H9 (cell line): ENCODE data around the gene COL27A1. TPM values are rescaled to one million over a fixed set of nuclear protein-coding genes. Genes with fewer than 3 reads are reported as not detected.

Experiments
- DNase-seq: peaks from one replicate; pipeline ENCODE4 v3.0.0-alpha.2; 2017
- H2AFZ ChIP-seq: one replicate; pipeline ENCODE4 v1.6.1; 2013; ENCODE audit warnings: mild to moderate bottlenecking, low read length, control low read depth, moderate library complexity
- H2AK5ac ChIP-seq: 2 replicates; pipeline ENCODE4 v1.6.1; 2013; ENCODE audit warnings: low read length, control low read depth, mixed read lengths; ENCODE audit not compliant: insufficient read length
- H2BK120ac ChIP-seq: one replicate; pipeline ENCODE4 v1.6.1; 2013; ENCODE audit warnings: low read depth, mild to moderate bottlenecking, low read length, control low read depth, inconsistent platforms; ENCODE audit not compliant: poor library complexity, severe bottlenecking
- H2BK12ac ChIP-seq: 2 replicates; pipeline ENCODE4 v1.6.1; 2013; ENCODE audit warnings: low read length, control low read depth, mixed read lengths, low read depth; ENCODE audit not compliant: insufficient read length
- H2BK15ac ChIP-seq: 2 replicates; pipeline ENCODE4 v1.6.1; 2013; ENCODE audit warnings: low read depth, low read length, control low read depth
- H2BK20ac ChIP-seq: one replicate; pipeline ENCODE4 v1.6.1; 2013; ENCODE audit warnings: low read depth, mild to moderate bottlenecking, low read length, control low read depth, inconsistent platforms; ENCODE audit not compliant: poor library complexity, severe bottlenecking
- H2BK5ac ChIP-seq: 2 replicates; pipeline ENCODE4 v1.6.1; 2013; ENCODE audit warnings: low read length, control low read depth, mixed read lengths; ENCODE audit not compliant: insufficient read length
- H3K14ac ChIP-seq: 2 replicates; pipeline ENCODE4 v1.6.1; 2013; ENCODE audit warnings: low read length, control low read depth; ENCODE audit not compliant: insufficient read depth
- H3K18ac ChIP-seq: 2 replicates; pipeline ENCODE4 v1.6.1; 2013; ENCODE audit warnings: low read depth, mild to moderate bottlenecking, mixed read lengths, low read length, control low read depth; ENCODE audit not compliant: insufficient read length
- H3K23ac ChIP-seq: 2 replicates; pipeline ENCODE4 v1.6.1; 2013; ENCODE audit warnings: low read length, control low read depth, mixed read lengths, low read depth; ENCODE audit not compliant: insufficient read length
- H3K23me2 ChIP-seq: 2 replicates; pipeline ENCODE4 v1.6.1; 2013; ENCODE audit warnings: low read depth, mild to moderate bottlenecking, mixed read lengths, low read length, control low read depth; ENCODE audit not compliant: insufficient read length, poor library complexity, severe bottlenecking
- H3K27ac ChIP-seq: 2 replicates; pipeline ENCODE4 v1.5.1; 2013; ENCODE audit warnings: low read length, control low read depth, mixed read lengths, low read depth; ENCODE audit not compliant: insufficient read length
- H3K27me3 ChIP-seq: 2 replicates; pipeline ENCODE4 v1.6.1; 2013; ENCODE audit warnings: low read length, control low read depth, inconsistent platforms; ENCODE audit not compliant: insufficient read depth
- H3K4ac ChIP-seq: 2 replicates; pipeline ENCODE4 v1.6.1; 2013; ENCODE audit warnings: low read depth, mild to moderate bottlenecking, control low read depth, inconsistent platforms, low read length, moderate library complexity
- H3K4me1 ChIP-seq: 2 replicates; pipeline ENCODE4 v1.6.1; 2013; ENCODE audit warnings: low read length, control low read depth, inconsistent platforms; ENCODE audit not compliant: insufficient read depth
- H3K4me2 ChIP-seq: 2 replicates; pipeline ENCODE4 v1.6.1; 2013; ENCODE audit warnings: low read length, control low read depth, mixed read lengths; ENCODE audit not compliant: insufficient read length, insufficient read depth
- H3K56ac ChIP-seq: 2 replicates; pipeline ENCODE4 v1.6.1; 2013; ENCODE audit warnings: low read depth, mild to moderate bottlenecking, mixed read lengths, low read length, control low read depth; ENCODE audit not compliant: insufficient read length
- H3K79me1 ChIP-seq: 2 replicates; pipeline ENCODE4 v1.6.1; 2013; ENCODE audit warnings: low read depth, mild to moderate bottlenecking, moderate library complexity, low read length, control low read depth, inconsistent platforms; ENCODE audit not compliant: insufficient read depth, poor library complexity, severe bottlenecking
- H3K79me2 ChIP-seq: 2 replicates; pipeline ENCODE4 v1.6.1; 2013; ENCODE audit warnings: low read length, control low read depth, inconsistent platforms; ENCODE audit not compliant: insufficient read depth
- H3K9ac ChIP-seq: 2 replicates; pipeline ENCODE4 v1.6.1; 2013; ENCODE audit warnings: low read length, control low read depth, mixed read lengths; ENCODE audit not compliant: insufficient read length; ENCODE audit errors: extremely low read depth
- H3K9me3 ChIP-seq: one replicate; pipeline ENCODE4 v1.6.1; 2013; ENCODE audit warnings: low read depth, low read length, inconsistent platforms; ENCODE audit not compliant: control insufficient read depth
- H3T11ph ChIP-seq: one replicate; pipeline ENCODE4 v1.6.1; 2013; ENCODE audit warnings: mild to moderate bottlenecking, low read length, control low read depth, inconsistent platforms
- H4K20me1 ChIP-seq: one replicate; pipeline ENCODE4 v1.6.1; 2013; ENCODE audit not compliant: control insufficient read depth, insufficient read length, insufficient read depth
- H4K5ac ChIP-seq: 2 replicates; pipeline ENCODE4 v1.6.1; 2013; ENCODE audit warnings: low read depth, mild to moderate bottlenecking, mixed read lengths, low read length, control low read depth; ENCODE audit not compliant: insufficient read length
- H4K8ac ChIP-seq: replicated peaks from 2 replicates; pipeline ENCODE4 v1.6.1; 2013; ENCODE audit warnings: low read length, control low read depth, mixed read lengths, low read depth; ENCODE audit not compliant: insufficient read length
- H4K91ac ChIP-seq: 2 replicates; pipeline ENCODE4 v1.6.1; 2013; ENCODE audit warnings: low read depth, mild to moderate bottlenecking, moderate library complexity, mixed read lengths, low read length, control low read depth; ENCODE audit not compliant: insufficient read length
- H3K27ac Mint-ChIP-seq, 3 experiments: 2 replicates in 2 of 3; 3 replicates in 1 of 3; pipeline ENCODE4 v1.8.0; 2020 to 2021; ENCODE audit warnings: mixed read lengths in 3 of 3, mild to moderate bottlenecking in 1 of 3, moderate library complexity in 1 of 3
- H3K27me3 Mint-ChIP-seq: 2 replicates; pipeline ENCODE4 v1.8.0; 2021; ENCODE audit warnings: low read depth, mild to moderate bottlenecking, moderate library complexity, mixed read lengths
- H3K36me3 Mint-ChIP-seq, 3 experiments: 2 replicates in 2 of 3; 3 replicates in 1 of 3; pipeline ENCODE4 v1.8.0; 2020 to 2021; ENCODE audit warnings: low read depth in 3 of 3, mixed read lengths in 3 of 3; ENCODE audit not compliant: insufficient read depth in 1 of 3
- H3K4me1 Mint-ChIP-seq, 2 experiments: 2 replicates each; pipeline ENCODE4 v1.8.0; 2020; ENCODE audit warnings: mixed read lengths in 2 of 2
- H3K4me3 Mint-ChIP-seq, 2 experiments: 2 replicates in 1 of 2; 3 replicates in 1 of 2; pipeline ENCODE4 v1.8.0; 2020 to 2021; ENCODE audit warnings: mild to moderate bottlenecking in 2 of 2, mixed read lengths in 2 of 2, moderate library complexity in 1 of 2
- H3K9me3 Mint-ChIP-seq, 2 experiments: 2 replicates in 1 of 2; 3 replicates in 1 of 2; pipeline ENCODE4 v1.8.0; 2020; ENCODE audit warnings: mild to moderate bottlenecking in 2 of 2, mixed read lengths in 2 of 2, moderate library complexity in 1 of 2
- WGBS: extraction: QIAGEN DNeasy Blood & Tissue Kit; methylation state at CpG from one replicate; pipeline ENCODE4 v1.1.7; 2013; ENCODE audit warnings: missing lambda C conversion rate, low lambda C conversion rate, mixed read lengths; ENCODE audit not compliant: insufficient read length; ENCODE audit errors: extremely low coverage; 5-methylcytosine and 5-hydroxymethylcytosine counted together
- total RNA-seq: library from RNA; stranded (reverse); gene quantifications from 2 replicates; pipeline ENCODE4 v1.2.1, GENCODE V29; 2021
- TF ChIP-seq, protein P1 (sequence below): fragments of 200-600 bp; sonication (generic); conservative IDR thresholded peaks from 3 replicates; pipeline ENCODE4 v1.8.0; 2021; ENCODE audit warnings: antibody characterized with exemption, mild to moderate bottlenecking

Gene COL27A1
- total RNA-seq, 1 experiment from 2014 or later = 17.9 TPM

DNA sequence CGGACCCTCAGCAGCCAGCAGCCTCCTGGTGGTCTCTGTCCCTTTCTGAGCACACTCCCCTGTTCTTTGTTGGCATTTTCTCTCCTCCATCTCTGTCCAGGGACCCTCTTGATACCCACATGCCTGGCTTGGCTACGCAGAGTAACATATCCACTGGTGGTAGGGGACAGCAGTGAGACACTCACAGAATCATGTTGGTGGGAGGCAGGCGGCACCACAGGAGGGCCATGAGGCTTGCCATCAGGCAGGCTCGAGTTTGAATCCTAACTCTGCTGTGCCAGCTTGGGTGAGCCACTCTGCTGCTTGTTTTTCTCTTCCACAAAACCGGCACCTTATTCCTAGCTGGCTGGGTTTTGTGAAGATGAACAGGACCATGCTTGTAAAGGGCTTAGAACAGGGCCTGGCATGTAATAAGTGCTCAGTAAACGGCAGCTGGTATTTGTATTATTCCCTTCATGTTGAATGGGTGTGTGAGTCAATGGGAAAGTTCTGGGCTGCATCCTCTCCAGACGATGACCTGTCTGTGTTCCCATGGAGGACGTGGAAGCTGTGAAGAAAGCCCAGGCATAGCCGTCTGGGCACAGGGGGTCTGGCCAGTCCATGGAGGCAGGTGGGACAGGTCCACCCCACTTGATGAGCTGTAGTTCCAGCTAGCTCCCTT, 2.3 kb downstream of the COL27A1 start:
- Histone ChIP-seq H3K18ac (no peak overlapping the region), H4K91ac (no peak overlapping the region), H2AK5ac (no peak overlapping the region), H3T11ph (no peak overlapping the region), H3K4me2 (no peak overlapping the region), H3K4ac (no peak overlapping the region), H3K56ac (no peak overlapping the region), H2BK5ac (no peak overlapping the region), H3K79me1 (no peaks in the 10 kb centered on the region), H2BK120ac (no peak overlapping the region), H4K5ac (no peak overlapping the region), H3K79me2 (no peaks in the 10 kb centered on the region; the same call in 1 of the 2 replicates), H3K9ac (no peak overlapping the region), H2BK12ac (no peak overlapping the region), H3K27me3 (peaks cover 10% of the 10 kb centered on the region), H4K8ac (no peak overlapping the region), H2AFZ (no peak overlapping the region), H3K27ac (no peak overlapping the region), H3K4me1 (no peaks in the 10 kb centered on the region), H3K23ac (no peak overlapping the region), H3K9me3 (no peaks in the 10 kb centered on the region), H4K20me1 (no peaks in the 10 kb centered on the region), H3K14ac (no peak overlapping the region; the same call in 1 of the 2 replicates), H2BK20ac (no peak overlapping the region), H3K23me2 (peaks cover 14% of the 10 kb centered on the region), H2BK15ac (no peak overlapping the region)
- Mint-ChIP-seq H3K27me3 (peaks cover 52% of the 10 kb centered on the region), H3K4me1 (peaks cover 27 to 38% of the 10 kb centered on the region in 2 experiments), H3K36me3 (peaks cover 2 to 5% (median 4%) of the 10 kb centered on the region in 3 experiments; a peak in 5 of 7 replicates), H3K4me3 (peak overlapping the region; percentile 76 to 86), H3K27ac (peak overlapping the region in 1 of 3 experiments; percentile 6; a peak in 2 of 7 replicates), H3K9me3 (no peaks in the 10 kb centered on the region; a peak in 1 of 5 replicates)
- no peak for DNase-seq
- TF ChIP-seq, protein P1, sequence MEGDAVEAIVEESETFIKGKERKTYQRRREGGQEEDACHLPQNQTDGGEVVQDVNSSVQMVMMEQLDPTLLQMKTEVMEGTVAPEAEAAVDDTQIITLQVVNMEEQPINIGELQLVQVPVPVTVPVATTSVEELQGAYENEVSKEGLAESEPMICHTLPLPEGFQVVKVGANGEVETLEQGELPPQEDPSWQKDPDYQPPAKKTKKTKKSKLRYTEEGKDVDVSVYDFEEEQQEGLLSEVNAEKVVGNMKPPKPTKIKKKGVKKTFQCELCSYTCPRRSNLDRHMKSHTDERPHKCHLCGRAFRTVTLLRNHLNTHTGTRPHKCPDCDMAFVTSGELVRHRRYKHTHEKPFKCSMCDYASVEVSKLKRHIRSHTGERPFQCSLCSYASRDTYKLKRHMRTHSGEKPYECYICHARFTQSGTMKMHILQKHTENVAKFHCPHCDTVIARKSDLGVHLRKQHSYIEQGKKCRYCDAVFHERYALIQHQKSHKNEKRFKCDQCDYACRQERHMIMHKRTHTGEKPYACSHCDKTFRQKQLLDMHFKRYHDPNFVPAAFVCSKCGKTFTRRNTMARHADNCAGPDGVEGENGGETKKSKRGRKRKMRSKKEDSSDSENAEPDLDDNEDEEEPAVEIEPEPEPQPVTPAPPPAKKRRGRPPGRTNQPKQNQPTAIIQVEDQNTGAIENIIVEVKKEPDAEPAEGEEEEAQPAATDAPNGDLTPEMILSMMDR = no peak
- WGBS = no CpG with 5 or more reads among the region's 9 CpGs
